ENCODE results near the gene CUL3. TPM values are rescaled to one million over a fixed set of nuclear protein-coding genes. Genes with fewer than 3 reads are reported as not detected.

The CUL3 gene
- total and polyA plus RNA-seq, 2 of the 8 experiments (the other 6 are each of a cell fraction or from before 2014, with no cell fraction given) = 28.5 to 113 TPM

DNA sequence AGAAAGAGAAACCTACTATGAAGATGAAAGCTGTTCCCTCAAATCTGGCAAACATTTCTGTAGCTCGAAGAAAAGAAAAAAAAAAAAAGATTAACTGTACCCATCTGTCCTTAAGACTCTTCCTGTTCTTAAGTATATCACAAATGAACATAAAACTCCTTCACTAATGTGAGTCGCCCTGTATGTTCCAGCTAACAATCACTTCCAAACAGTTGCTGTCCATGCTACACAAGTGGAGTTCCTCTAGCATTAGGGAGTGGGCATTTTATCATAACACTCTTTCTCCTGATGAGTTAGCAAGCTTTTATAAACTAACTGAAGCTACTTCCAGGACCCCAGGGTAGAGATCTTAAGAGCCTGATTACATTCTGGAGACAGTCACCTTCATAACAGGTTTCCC lies 5.8 kb downstream of the CUL3 start:
- Histone ChIP-seq H2BK15ac (ENCODE audit: low read length) (no peak overlapping the region), H3K18ac (ENCODE audit: extremely low read depth, low read length) (no peak overlapping the region), H3K4me2 (ENCODE audit: insufficient read depth in 1 of 2, low read depth in 2 of 2, low read length in 2 of 2) (0 out of 4 replicates have a peak overlapping the region, but pooled peaks have one; percentile 14 to 20), H2BK12ac (ENCODE audit: low read depth, low read length) (no peak overlapping the region), H3K4ac (replicated peaks; ENCODE audit: insufficient read length, low read depth, low read length) (no peak overlapping the region), H4K5ac (ENCODE audit: insufficient read length, low read depth, low read length) (no peak overlapping the region), H3K27ac (ENCODE audit: low read depth, low read length) (no peak overlapping the region), H3K79me1 (ENCODE audit: low read depth, low read length) (0 out of 2 replicates have a peak, but pooled peaks cover 3% of the 10 kb centered on the region), H3K14ac (ENCODE audit: insufficient read length) (no peak overlapping the region), H3K4me1 (replicated peaks in 1 of 4; ENCODE audit: control insufficient read depth in 3 of 4, insufficient read depth in 4 of 4, low read length in 3 of 4) (peaks cover 0 to 19% (median 2%) of the 10 kb centered on the region in 4 experiments; a peak in 3 of 7 replicates), H2BK20ac (ENCODE audit: low read length) (no peak overlapping the region), H2BK120ac (replicated peaks; ENCODE audit: low read depth, low read length) (no peak overlapping the region), H3K23me2 (ENCODE audit: low read depth, low read length) (peaks cover 8% of the 10 kb centered on the region), H2AK5ac (ENCODE audit: low read depth, low read length) (no peak overlapping the region), H3K56ac (replicated peaks; ENCODE audit: insufficient read length, low read depth, low read length) (no peak overlapping the region), H3K4me3 (ENCODE audit: extremely low read depth in 1 of 4, insufficient read depth in 2 of 4, low read depth in 3 of 4, low read length in 4 of 4) (no peak overlapping the region), H3K79me2 (ENCODE audit: control insufficient read depth in 1 of 2, insufficient read depth in 2 of 2, low read length in 2 of 2) (peaks cover 46 to 100% of the 10 kb centered on the region in 2 experiments), H3K23ac (ENCODE audit: insufficient read length) (no peak overlapping the region), H4K91ac (replicated peaks; ENCODE audit: insufficient read length, low read length) (no peak overlapping the region), H3K9ac (replicated peaks in 1 of 4; ENCODE audit: extremely low read depth in 1 of 4, low read depth in 3 of 4, low read length in 3 of 4) (no peak overlapping the region), H4K20me1 (replicated peaks in 1 of 2; ENCODE audit: control insufficient read depth in 1 of 2, insufficient read depth in 2 of 2, low read length in 2 of 2) (peaks cover 15 to 31% of the 10 kb centered on the region in 2 experiments), H3K36me3 (ENCODE audit: control insufficient read depth in 2 of 4, insufficient read depth in 4 of 4, low read length in 3 of 4) (no peaks in the 10 kb centered on the region), H4K8ac (ENCODE audit: extremely low read depth, insufficient read depth, low read length) (no peak overlapping the region), H3K9me3 (ENCODE audit: insufficient read depth in 2 of 2, low read depth in 1 of 2, low read length in 1 of 2) (no peaks in the 10 kb centered on the region), H3K27me3 (replicated peaks in 1 of 4; ENCODE audit: control insufficient read depth in 3 of 4, extremely low read depth in 1 of 4, insufficient read depth in 3 of 4, low read length in 3 of 4) (no peaks in the 10 kb centered on the region), H2BK5ac (ENCODE audit: low read depth, low read length) (no peak overlapping the region), H2AFZ (ENCODE audit: low read length) (no peak overlapping the region)
- FAIRE-seq (no peak), DNase-seq (ENCODE audit: low read depth in 1 of 2, low spot score in 2 of 2) (no peak)
- ChIA-PET CTCF (ENCODE audit: partially characterized antibody) (interaction anchor here (0.7 to 1.5 kb wide), 6 partner anchors 10 to 73 kb away, joined by 3 to 4 read pairs (median 3); no protein-coding TSS in a partner anchor), POLR2A (ENCODE audit: partially characterized antibody) (interaction anchor here (1.3 to 1.9 kb wide), 2 partner anchors 9 to 13 kb away, joined by 4 read pairs; no protein-coding TSS in a partner anchor)
- no peak for TF ChIP-seq TEAD4 (IDR thresholded peaks at IDR 0.05; ENCODE audit: low read depth, low read length)
- no peak for TF ChIP-seq GTF2F1 (IDR thresholded peaks at IDR 0.05; ENCODE audit: borderline replicate concordance, low read depth, low read length)
- WGBS, 2 experiments (ENCODE audit: extremely low coverage in 1 of 2, insufficient coverage in 1 of 2, insufficient read length in 1 of 2, insufficient replicate concordance in 2 of 2, low coverage in 1 of 2, low lambda C conversion rate in 2 of 2, missing lambda C conversion rate in 1 of 2) = 81% methylated on average over 2 of the region's 2 CpGs; no CpG with 5 or more reads in 1 of the 2 experiments

Measured in H1 (cell line).